ENCODE data around the gene RAB3B.

The RAB3B gene

DNA sequence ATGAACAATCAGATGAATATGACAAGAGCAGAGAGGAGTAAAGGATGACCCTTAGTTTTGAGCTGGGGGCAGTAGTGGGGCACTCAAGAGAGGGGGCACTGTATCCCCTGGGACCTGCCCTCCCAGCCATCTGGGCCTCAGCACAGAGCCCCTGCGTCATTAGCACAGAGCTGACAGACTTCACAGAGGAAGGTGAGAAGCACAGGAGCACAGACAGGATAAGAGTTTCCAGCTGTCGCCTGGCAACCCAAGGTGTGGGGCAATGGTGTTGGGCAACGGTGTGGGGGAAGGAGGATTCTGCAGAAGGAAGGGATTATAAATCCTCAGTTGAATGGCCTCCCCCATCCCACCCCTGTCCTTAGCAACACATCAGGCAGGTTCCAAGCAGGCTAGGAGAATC, 30.2 kb downstream of the RAB3B start:
- Histone ChIP-seq H3K27ac (replicated peaks) (no peak overlapping the region), H3K27me3 (ENCODE audit: insufficient read depth, poor library complexity, severe bottlenecking) (no peaks in the 10 kb centered on the region), H3K4me3 (replicated peaks; ENCODE audit: insufficient read depth, low read length) (no peak overlapping the region)
- TF ChIP-seq, protein P1, sequence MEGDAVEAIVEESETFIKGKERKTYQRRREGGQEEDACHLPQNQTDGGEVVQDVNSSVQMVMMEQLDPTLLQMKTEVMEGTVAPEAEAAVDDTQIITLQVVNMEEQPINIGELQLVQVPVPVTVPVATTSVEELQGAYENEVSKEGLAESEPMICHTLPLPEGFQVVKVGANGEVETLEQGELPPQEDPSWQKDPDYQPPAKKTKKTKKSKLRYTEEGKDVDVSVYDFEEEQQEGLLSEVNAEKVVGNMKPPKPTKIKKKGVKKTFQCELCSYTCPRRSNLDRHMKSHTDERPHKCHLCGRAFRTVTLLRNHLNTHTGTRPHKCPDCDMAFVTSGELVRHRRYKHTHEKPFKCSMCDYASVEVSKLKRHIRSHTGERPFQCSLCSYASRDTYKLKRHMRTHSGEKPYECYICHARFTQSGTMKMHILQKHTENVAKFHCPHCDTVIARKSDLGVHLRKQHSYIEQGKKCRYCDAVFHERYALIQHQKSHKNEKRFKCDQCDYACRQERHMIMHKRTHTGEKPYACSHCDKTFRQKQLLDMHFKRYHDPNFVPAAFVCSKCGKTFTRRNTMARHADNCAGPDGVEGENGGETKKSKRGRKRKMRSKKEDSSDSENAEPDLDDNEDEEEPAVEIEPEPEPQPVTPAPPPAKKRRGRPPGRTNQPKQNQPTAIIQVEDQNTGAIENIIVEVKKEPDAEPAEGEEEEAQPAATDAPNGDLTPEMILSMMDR (IDR thresholded peaks at IDR 0.05; ENCODE audit: insufficient read depth, low read length), result no peak
- no peak for TF ChIP-seq POLR2AphosphoS5 (IDR thresholded peaks at IDR 0.05; ENCODE audit: low read depth)
- no peak for TF ChIP-seq GABPA (IDR thresholded peaks at IDR 0.05; ENCODE audit: low read depth)
- TF ChIP-seq SPI1 (IDR thresholded peaks at IDR 0.05; ENCODE audit: borderline replicate concordance, low read depth), result no peak
- TF ChIP-seq, protein P2, sequence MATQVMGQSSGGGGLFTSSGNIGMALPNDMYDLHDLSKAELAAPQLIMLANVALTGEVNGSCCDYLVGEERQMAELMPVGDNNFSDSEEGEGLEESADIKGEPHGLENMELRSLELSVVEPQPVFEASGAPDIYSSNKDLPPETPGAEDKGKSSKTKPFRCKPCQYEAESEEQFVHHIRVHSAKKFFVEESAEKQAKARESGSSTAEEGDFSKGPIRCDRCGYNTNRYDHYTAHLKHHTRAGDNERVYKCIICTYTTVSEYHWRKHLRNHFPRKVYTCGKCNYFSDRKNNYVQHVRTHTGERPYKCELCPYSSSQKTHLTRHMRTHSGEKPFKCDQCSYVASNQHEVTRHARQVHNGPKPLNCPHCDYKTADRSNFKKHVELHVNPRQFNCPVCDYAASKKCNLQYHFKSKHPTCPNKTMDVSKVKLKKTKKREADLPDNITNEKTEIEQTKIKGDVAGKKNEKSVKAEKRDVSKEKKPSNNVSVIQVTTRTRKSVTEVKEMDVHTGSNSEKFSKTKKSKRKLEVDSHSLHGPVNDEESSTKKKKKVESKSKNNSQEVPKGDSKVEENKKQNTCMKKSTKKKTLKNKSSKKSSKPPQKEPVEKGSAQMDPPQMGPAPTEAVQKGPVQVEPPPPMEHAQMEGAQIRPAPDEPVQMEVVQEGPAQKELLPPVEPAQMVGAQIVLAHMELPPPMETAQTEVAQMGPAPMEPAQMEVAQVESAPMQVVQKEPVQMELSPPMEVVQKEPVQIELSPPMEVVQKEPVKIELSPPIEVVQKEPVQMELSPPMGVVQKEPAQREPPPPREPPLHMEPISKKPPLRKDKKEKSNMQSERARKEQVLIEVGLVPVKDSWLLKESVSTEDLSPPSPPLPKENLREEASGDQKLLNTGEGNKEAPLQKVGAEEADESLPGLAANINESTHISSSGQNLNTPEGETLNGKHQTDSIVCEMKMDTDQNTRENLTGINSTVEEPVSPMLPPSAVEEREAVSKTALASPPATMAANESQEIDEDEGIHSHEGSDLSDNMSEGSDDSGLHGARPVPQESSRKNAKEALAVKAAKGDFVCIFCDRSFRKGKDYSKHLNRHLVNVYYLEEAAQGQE (IDR thresholded peaks at IDR 0.05; ENCODE audit: insufficient replicate concordance, low read depth), result no peak
- DNase-seq (ENCODE audit: low read depth in 1 of 2, low spot score in 1 of 2), result peak; percentile 4 to 53

GRCh38 chr1:51958824-51959223, 31.7 kb downstream of the RAB3B start:
- Histone ChIP-seq H3K27me3 (ENCODE audit: insufficient read depth, poor library complexity, severe bottlenecking) (no peaks in the 10 kb centered on the region), H3K27ac (replicated peaks) (no peak overlapping the region), H3K4me3 (replicated peaks; ENCODE audit: insufficient read depth, low read length) (no peak overlapping the region)
- TF ChIP-seq POLR2AphosphoS5 (IDR thresholded peaks at IDR 0.05; ENCODE audit: low read depth) (no peak), GABPA (IDR thresholded peaks at IDR 0.05; ENCODE audit: low read depth) (no peak)
- TF ChIP-seq, protein P1 (IDR thresholded peaks at IDR 0.05; ENCODE audit: insufficient read depth, low read length), result no peak
- DNase-seq (ENCODE audit: low read depth in 1 of 2, low spot score in 1 of 2), result no peak

DNA sequence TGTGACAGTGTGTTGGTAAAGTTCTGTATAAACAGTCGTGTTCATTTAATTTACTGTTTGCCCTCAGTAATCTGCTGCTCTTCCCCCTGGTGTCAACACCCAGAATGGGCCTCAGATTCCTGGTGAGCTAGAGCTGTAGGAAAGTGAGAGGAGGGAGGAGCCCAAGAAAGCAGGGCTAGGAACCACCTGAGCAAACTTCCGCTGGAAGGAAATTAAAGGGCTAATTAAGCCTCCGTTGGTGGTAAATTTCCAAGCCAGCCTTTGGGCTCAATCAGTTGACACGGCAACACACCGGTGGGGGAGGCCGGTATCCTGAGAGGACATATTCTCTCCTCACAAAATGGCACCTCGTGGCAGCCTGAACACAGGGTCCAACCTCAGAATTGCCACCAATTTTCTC, 32.9 kb downstream of the RAB3B start:
- no peak for DNase-seq (ENCODE audit: low read depth in 1 of 2, low spot score in 1 of 2)
- TF ChIP-seq, protein P1 (IDR thresholded peaks at IDR 0.05; ENCODE audit: insufficient read depth, low read length), result no peak
- TF ChIP-seq POLR2AphosphoS5 (IDR thresholded peaks at IDR 0.05; ENCODE audit: low read depth) (no peak), GABPA (IDR thresholded peaks at IDR 0.05; ENCODE audit: low read depth) (no peak), SPI1 (IDR thresholded peaks at IDR 0.05; ENCODE audit: borderline replicate concordance, low read depth) (no peak)
- TF ChIP-seq, protein P2 (IDR thresholded peaks at IDR 0.05; ENCODE audit: insufficient replicate concordance, low read depth), result no peak
- no peak overlapping the region for H3K27ac ChIP-seq (replicated peaks)
- H3K4me3 ChIP-seq (replicated peaks; ENCODE audit: insufficient read depth, low read length), result no peak overlapping the region
- no peaks in the 10 kb centered on the region for H3K27me3 ChIP-seq (ENCODE audit: insufficient read depth, poor library complexity, severe bottlenecking)
